Skin of body (tissue), 2 donors: ENCODE data around the gene TSPAN9. TPM values are rescaled to one million over a fixed set of nuclear protein-coding genes. Genes with fewer than 3 reads are reported as not detected.

Experiments used
- DNase-seq: peaks from one replicate; lab custom pipeline; 2025; lab: John Stamatoyannopoulos, UW
- total RNA-seq: library from RNA; depleted of rRNA; stranded (reverse); fragments of >200 nt; gene quantifications from one replicate; pipeline ENCODE4 v1.2.3, GENCODE V29; 2014

TSPAN9 gene
- total RNA-seq, 1 donor from 2014 or later: 34.3 TPM

GRCh38 chr12:3311491-3312103, 234.4 kb downstream of the TSPAN9 start:
- no peak for DNase-seq

- no peak for DNase-seq
Measured at GRCh38 chr12:3313066-3313465, 235.9 kb downstream of the TSPAN9 start.

GRCh38 chr12:3313675-3314663, 236.8 kb downstream of the TSPAN9 start:
- peak; percentile 50 for DNase-seq

DNA sequence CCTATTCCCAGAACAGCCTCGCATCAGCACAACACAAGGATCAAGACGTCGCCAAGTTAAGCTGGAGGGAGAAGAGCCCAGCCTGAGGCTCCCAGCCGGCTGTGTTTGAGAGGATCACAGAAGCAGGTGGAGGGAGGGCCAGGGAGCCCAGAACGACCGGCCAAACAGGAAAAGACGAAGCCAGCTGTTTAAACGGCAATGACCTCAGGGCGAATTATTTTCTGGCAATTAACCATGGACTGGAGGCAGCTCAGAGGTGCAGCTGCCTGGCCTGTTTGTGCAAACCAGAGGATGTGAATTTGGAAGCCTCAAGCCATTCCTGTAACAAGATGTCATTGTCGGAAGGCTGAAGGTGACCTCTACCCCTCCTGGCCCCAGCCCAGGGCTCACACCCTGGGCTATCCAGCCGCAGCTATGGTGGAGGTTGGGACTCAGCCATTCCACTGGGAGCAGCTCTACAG, 238.1 kb downstream of the TSPAN9 start:
- DNase-seq: peak; percentile 87

- DNase-seq: no peak
Measured at GRCh38 chr12:3316776-3317480, 239.7 kb downstream of the TSPAN9 start.

GRCh38 chr12:3317481-3317815, 240.3 kb downstream of the TSPAN9 start:
- no peak for DNase-seq

- DNase-seq: no peak
Measured at GRCh38 chr12:3317841-3318501, 240.8 kb downstream of the TSPAN9 start.

DNA sequence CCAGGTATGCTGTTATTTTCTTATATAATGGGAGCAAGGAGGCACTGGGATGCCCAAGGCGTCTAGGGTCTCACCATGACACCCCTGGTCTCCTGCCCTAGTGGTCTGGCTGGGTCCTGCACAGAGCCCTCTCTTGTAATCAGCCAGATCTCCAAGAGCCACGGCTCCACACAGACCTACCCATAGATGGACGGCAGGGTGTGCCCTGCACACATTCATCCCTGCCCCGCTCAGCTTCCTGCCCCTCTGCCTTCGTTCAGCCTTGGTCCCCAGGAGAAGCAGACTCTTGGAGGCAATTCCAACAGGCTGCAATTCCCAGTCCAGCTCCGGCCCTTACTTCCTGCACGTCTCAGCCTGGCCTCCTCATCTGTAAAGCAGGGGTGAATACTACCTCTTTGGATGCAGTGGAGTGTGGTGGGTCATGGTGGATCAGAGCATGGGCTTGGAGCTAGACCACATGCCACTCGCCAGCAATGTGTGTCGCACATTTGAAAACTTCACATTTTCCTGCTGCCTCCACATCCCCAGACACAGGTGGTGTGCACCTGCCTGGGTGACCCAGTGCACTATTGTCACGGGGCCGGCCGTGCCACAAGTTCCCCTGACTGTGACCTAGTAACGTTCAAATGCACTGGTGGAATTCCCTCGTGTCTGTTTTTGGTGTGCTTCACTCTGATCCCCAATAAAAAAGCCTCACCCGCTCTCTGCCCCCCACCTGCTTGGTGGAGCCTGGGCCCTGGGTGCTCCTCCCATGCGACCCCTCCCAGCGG, 242.7 kb downstream of the TSPAN9 start:
- DNase-seq: no peak

DNA sequence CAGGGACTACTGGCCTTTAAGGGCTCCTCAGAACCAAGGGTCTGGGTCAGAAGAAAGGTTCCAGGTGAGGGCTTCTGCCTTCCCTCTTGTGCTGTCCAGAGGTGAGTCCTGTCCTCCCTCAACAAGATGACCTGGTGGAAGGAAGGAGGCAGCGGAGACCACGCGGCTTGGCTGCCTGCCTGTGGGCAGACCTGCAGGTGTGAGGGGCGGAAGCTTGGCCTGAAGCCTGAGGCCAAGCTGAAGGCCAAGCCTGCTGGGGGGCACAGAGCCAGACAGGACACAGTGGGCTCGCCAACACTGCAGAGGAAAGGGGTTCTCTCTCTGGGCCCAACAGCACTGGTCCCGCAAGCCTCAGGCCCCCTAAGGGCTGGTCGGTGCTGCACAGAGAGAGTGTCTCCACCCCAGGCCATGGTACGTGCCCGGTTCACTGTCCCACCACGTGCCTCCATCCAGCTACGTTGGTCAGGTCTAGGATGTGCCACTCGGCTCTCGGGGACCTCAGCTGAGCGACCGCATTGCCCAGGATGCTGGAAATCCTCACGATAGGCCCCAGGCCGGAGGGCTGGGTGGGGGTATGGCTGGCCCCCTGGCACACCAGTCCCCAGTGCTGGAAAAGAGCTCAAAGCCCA, 243.8 kb downstream of the TSPAN9 start:
- no peak for DNase-seq

GRCh38 chr12:3321881-3322280, 244.7 kb downstream of the TSPAN9 start:
- DNase-seq: no peak

- DNase-seq: no peak
Measured at GRCh38 chr12:3323002-3323685, 246.0 kb downstream of the TSPAN9 start.

- DNase-seq: no peak
Measured at GRCh38 chr12:3325736-3326135, 248.6 kb downstream of the TSPAN9 start.

DNA sequence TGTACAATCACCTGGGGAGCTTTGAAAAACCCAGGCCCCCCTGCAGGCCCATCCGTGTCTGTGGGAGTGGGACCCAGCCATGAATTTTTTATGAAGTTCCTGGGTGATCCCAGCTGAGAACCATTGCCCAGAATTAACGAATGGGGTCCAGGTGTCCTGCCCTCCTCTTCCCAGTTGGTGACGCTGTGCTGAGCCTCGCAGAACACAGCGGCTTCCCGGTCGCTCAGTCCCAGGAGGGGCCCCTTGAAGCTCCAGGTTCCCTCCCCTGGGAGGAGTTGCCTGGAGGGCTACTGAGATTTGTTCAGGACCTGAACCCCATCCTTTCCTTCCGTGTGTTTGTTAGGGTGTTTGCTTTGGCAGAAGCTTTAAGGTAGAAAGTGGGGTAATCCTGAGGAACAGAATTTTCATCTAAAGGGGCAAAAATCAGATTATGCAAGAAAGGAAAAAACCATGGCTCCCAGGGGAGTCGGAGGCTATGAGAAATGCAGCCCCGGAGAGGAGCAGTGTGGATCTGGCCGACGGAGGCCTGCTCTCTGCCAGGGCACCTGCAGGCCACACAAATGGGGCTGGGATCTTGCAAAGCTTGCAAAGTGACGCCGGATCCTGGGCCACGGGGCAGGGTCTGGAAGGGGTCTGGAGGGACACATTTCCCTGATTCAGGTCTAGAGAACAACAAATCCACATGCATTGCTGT, 249.1 kb downstream of the TSPAN9 start:
- DNase-seq: no peak

- DNase-seq: no peak
Measured at GRCh38 chr12:3326850-3327780, 249.9 kb downstream of the TSPAN9 start.

GRCh38 chr12:3328081-3328480, 250.9 kb downstream of the TSPAN9 start:
- no peak for DNase-seq

DNA sequence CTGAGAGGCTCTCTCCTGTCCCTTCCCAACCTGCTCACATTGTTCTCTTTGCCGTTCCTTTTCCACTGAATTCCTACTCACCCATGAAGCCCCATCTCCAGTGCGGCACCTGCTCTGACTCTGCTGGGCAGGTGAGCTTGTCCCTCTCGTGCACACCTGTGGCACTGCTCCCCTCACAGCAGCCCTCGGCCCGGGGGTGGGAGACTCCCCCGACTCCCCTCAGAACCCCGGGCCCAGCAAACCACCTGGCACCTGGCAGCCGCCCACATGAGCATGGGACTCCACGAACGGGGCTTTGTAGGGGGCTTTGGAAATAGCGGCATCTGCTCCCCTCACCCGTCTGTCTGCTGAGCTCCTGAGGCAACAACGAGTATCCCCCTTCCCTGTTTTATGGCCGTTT, 251.4 kb downstream of the TSPAN9 start:
- DNase-seq: no peak

DNA sequence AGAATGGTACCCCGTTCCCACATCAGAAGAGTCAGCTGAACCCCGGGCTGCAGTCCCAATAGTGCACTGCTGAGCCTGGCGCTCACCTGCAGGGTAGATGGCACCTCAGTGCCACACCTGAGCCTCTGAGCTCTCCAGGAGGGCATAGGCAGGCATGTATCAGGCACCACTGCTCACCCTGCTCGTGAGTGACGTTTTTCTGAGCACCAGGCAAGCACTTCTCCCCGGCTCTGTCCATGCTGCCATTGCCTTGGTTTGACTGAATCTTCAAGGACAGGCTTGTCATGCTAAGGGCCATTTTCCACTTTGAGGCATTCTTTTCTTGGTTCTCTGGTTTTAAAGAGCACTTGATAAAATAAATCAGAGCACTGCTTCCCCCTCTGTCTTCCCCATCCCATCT, 252.2 kb downstream of the TSPAN9 start:
- DNase-seq: no peak

- DNase-seq: no peak
Measured at GRCh38 chr12:3330976-3331510, 253.9 kb downstream of the TSPAN9 start.
